Epithelial cell of proximal tubule (primary cell): Measurements from ENCODE around the gene THBS1. TPM values are rescaled to one million over a fixed set of nuclear protein-coding genes. Genes with fewer than 3 reads are reported as not detected.
A peak's percentile ranks its signal among the peaks of the same experiment; 100 is the strongest.

Source experiments
- DNase-seq: peaks from one replicate; pipeline ENCODE4 v3.0.0-alpha.2; 2011; ENCODE audit warnings: low read depth
- H3K4me3 ChIP-seq: 2 replicates; pipeline ENCODE4 v1.5.1; 2011; ENCODE audit warnings: low read depth, mild to moderate bottlenecking, low read length
- CTCF ChIP-seq: conservative IDR thresholded peaks from 2 replicates; pipeline ENCODE4 v1.5.1; 2012; ENCODE audit warnings: low read depth, mild to moderate bottlenecking, low read length
- total RNA-seq: library from RNA; depleted of rRNA; stranded (reverse); fragments of >200 nt; gene quantifications from 2 replicates; pipeline ENCODE4 v1.2.3, GENCODE V29; 2015

Gene THBS1
- 61.7 and 168 TPM in 2 replicates for total RNA-seq

DNA sequence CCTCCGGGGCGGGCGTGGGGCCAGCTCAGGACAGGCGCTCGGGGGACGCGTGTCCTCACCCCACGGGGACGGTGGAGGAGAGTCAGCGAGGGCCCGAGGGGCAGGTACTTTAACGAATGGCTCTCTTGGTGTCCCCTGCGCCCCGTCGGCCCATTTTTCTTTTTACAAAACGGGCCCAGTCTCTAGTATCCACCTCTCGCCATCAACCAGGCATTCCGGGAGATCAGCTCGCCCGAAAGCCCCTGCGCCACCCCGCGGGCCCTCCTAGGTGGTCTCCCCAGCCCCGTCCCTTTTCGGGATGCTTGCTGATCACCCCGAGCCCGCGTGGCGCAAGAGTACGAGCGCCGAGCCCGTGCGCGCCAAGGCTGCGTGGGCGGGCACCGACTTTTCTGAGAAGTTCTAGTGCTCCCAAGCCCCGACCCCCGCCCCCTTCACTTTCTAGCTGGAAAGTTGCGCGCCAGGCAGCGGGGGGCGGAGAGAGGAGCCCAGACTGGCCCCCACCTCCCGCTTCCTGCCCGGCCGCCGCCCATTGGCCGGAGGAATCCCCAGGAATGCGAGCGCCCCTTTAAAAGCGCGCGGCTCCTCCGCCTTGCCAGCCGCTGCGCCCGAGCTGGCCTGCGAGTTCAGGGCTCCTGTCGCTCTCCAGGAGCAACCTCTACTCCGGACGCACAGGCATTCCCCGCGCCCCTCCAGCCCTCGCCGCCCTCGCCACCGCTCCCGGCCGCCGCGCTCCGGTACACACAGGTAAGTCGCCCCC, at the start of gene THBS1:
Gene THBS1, plus strand, starts transcription at position 595 of the 757 bp plus-strand sequence. CDS start 779 bp downstream, outside the sequence.
- H3K4me3 ChIP-seq, result peak within 1 kb of the TSS; percentile 67
- TF ChIP-seq CTCF, result no peak
- DNase-seq, result no peak

DNA sequence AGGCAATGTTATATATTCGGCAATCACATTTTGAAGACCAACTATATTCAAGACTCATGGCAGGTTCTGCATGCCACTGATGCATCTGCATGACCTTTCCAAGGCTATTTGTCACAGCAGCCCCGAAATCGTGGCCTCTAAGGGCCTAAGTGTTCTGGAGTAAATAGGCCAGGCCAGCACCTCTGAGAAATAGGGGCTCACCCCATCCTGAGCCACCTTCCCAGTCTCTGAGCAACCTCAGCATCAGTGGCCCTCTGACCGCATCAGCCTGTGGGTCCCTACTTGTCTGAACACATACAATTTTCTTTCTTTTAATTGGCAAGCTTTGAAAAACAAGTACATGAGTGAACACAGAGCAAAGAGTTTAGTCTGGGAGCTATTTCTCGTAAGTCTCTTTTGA, 45.9 kb upstream of the THBS1 start:
- no peak overlapping the region for H3K4me3 ChIP-seq
- DNase-seq, result no peak
- TF ChIP-seq CTCF, result no peak

- no peak for DNase-seq
- H3K4me3 ChIP-seq, result no peak overlapping the region
- no peak for TF ChIP-seq CTCF
Measured at GRCh38 chr15:39535466-39535865, 45.4 kb upstream of the THBS1 start.

DNA sequence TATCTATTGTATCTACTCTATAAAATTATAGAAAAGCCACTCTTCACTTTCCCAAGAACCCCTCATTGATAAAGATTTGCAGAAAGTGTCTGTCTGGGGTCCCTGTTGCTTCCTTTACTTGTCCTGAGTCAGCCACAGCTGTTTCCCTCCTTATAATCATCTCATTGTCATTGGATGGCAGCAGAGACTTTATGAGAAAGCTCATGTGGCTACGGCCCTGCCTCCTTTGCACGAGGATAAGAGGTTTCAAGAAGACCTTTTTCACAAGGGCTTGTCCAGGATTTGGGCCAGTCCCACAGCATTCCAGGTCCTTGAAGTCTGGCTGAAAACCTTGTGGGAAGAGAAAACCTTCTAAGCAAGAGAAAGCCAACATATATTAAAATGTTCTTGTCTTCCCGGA, 41.9 kb upstream of the THBS1 start:
- no peak for TF ChIP-seq CTCF
- DNase-seq, result no peak
- no peak overlapping the region for H3K4me3 ChIP-seq

GRCh38 chr15:39539466-39539865, 41.4 kb upstream of the THBS1 start:
- DNase-seq, result no peak
- no peak overlapping the region for H3K4me3 ChIP-seq
- no peak for TF ChIP-seq CTCF

DNA sequence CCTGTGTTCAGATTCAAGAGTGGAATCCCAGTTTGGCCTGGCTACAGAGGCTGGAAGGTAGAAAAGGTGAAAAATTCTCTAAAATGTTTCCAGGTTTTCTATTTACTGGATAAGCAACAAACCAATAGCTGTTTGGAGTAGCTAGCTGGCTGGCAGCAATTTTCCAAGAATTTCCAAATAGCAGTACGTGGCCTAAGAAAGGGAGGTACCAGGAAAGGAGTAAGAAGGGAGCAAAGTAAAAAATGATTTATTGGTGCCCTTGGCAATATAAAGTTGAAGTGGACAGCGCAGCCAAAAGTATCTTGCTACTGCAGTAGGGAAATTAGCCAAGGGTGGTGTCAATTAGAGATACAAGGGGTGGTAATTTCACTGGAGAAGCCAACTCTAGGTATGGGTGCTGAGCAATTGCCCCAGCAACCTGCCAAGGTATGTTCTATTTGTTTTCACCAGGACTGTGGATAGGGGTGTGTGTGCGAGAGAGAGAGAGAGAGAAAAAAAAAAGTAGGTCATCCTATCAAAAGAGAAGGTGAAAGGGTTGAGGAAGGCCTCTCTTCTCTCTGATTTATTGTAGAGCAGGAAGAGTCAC, 40.8 kb upstream of the THBS1 start:
- no peak overlapping the region for H3K4me3 ChIP-seq
- no peak for TF ChIP-seq CTCF
- DNase-seq, result no peak
